ENCODE measurements around the gene USP24.

The USP24 gene

DNA sequence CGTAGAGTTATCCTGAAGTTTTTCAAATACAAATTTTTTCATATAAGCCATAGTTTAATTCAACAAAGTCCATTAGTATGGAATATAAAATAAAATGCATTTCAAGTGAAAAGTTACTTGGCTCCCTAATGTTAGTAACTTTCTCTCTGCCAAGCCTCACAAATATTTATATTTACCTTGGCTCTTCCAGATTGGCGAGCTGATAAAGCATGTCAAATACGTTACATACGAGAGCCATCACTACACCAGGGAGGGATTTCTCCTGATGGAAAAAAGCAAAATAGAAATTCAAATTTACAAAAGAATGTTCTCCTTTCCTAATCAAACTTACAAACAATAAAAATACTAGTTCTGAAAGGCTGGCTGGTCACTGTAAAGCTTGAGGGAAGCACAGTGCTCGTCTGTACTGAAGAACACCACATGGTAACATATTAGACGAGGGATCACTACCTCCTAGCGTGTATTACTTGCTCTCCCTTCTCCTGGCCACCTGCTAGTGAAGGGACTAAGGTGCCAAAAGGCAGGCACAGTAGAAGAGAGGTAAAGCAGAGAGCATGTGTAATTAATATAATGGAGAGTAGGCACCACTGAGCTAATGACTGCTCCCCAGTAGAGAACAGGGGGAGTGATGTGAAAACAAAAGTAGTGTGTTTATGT, 80.9 kb downstream of the USP24 start:
- Histone ChIP-seq H3K9me3 (no peaks in the 10 kb centered on the region), H3K36me3 (peaks cover 87% of the 10 kb centered on the region), H3K27ac (no peak overlapping the region)

DNA sequence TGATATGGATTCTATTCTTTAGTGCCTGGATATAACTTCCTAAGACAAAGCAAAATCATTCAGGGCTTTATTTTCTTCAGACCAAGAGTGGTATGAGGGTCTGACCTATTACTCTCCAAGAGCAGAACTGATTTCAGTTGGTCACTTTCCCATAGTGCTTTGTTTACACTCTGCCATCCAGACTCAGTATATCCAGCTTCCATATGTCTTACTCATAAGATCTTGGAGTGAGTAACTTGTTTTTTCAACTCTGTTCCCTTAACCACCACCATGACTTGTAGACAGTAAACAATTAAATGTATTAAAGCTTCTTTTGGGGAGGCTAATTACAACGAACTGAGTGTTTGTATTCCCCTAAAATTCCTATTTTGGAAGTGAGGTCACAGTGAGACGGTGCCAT, 83.4 kb downstream of the USP24 start:
- TF ChIP-seq, protein P1, sequence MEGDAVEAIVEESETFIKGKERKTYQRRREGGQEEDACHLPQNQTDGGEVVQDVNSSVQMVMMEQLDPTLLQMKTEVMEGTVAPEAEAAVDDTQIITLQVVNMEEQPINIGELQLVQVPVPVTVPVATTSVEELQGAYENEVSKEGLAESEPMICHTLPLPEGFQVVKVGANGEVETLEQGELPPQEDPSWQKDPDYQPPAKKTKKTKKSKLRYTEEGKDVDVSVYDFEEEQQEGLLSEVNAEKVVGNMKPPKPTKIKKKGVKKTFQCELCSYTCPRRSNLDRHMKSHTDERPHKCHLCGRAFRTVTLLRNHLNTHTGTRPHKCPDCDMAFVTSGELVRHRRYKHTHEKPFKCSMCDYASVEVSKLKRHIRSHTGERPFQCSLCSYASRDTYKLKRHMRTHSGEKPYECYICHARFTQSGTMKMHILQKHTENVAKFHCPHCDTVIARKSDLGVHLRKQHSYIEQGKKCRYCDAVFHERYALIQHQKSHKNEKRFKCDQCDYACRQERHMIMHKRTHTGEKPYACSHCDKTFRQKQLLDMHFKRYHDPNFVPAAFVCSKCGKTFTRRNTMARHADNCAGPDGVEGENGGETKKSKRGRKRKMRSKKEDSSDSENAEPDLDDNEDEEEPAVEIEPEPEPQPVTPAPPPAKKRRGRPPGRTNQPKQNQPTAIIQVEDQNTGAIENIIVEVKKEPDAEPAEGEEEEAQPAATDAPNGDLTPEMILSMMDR (IDR thresholded peaks at IDR 0.05) = no peak
- H3K27ac ChIP-seq = no peak overlapping the region
- H3K4me1 ChIP-seq (ENCODE audit: control insufficient read depth in 1 of 2, insufficient read depth in 1 of 2, low read depth in 1 of 2, low read length in 1 of 2) = peaks cover 10% of the 10 kb centered on the region in 2 experiments

More for the DNA sequence above, 80.9 kb downstream of the USP24 start:
- TF ChIP-seq, protein P1 (IDR thresholded peaks at IDR 0.05) = no peak
- Histone ChIP-seq H3K4me3 (ENCODE audit: low read depth in 1 of 2, low read length in 1 of 2) (no peak overlapping the region), H3K4me1 (ENCODE audit: control insufficient read depth in 1 of 2, insufficient read depth in 1 of 2, low read depth in 1 of 2, low read length in 1 of 2) (peaks cover 2 to 4% of the 10 kb centered on the region in 2 experiments), H3K27me3 (no peaks in the 10 kb centered on the region)

DNA sequence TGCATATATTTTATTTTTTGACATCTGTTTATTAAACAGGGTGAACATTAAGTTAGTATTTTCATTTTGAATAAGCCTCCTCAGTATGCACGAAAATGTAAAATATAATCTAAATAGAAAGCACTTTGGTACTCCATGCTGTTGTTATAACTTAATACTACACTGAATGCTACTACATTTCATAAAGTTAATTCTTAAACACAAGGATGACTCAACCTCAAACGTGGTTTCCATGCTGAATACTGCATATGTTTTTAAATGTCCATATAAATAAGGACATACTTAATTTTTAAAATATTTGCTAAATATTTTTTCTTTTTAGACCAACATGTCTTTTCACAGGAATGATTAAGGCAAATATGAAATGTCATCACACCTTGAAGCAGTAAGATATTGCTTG, 83.9 kb downstream of the USP24 start:
- no peaks in the 10 kb centered on the region for H3K9me3 ChIP-seq
- no peaks in the 10 kb centered on the region for H3K27me3 ChIP-seq
- peaks cover 80% of the 10 kb centered on the region for H3K36me3 ChIP-seq
- no peak overlapping the region for H3K4me3 ChIP-seq (ENCODE audit: low read depth in 1 of 2, low read length in 1 of 2)
- H3K27ac ChIP-seq = no peak overlapping the region
- peaks cover 10% of the 10 kb centered on the region in 2 experiments for H3K4me1 ChIP-seq (ENCODE audit: control insufficient read depth in 1 of 2, insufficient read depth in 1 of 2, low read depth in 1 of 2, low read length in 1 of 2)
- TF ChIP-seq, protein P1 (IDR thresholded peaks at IDR 0.05) = no peak

More for the DNA sequence above, 83.4 kb downstream of the USP24 start:
- Histone ChIP-seq H3K27me3 (no peaks in the 10 kb centered on the region), H3K9me3 (no peaks in the 10 kb centered on the region), H3K36me3 (peaks cover 80% of the 10 kb centered on the region), H3K4me3 (ENCODE audit: low read depth in 1 of 2, low read length in 1 of 2) (no peak overlapping the region)

DNA sequence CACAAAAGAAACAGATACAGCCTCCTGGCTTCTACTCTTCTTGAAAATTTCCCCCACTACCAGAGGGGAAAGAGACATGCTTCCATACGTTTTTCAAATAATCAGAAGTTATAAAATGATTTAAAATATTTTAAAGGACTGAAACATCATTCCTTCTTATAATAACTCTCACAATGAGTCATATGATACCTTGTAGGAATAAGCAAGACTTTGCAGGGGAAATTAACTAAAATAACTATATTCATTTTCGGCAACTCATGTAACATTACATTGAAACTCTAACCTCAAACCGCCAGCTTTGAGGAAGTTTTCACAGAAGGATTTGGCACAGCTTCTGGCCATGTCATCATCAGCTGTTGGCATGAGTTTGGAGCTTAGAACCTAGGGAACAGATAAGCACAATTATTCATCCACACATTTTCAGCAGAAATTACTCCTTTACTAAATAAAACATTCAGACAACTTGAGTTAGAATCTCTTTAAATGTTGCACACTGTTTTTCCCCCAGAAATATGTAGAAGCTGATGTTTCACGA, 85.9 kb downstream of the USP24 start:
- TF ChIP-seq, protein P1 (IDR thresholded peaks at IDR 0.05) = no peak
- Histone ChIP-seq H3K27ac (peak overlapping the region; percentile 2), H3K4me1 (ENCODE audit: control insufficient read depth in 1 of 2, insufficient read depth in 1 of 2, low read depth in 1 of 2, low read length in 1 of 2) (peaks cover 10% of the 10 kb centered on the region in 2 experiments), H3K4me3 (ENCODE audit: low read depth in 1 of 2, low read length in 1 of 2) (no peak overlapping the region), H3K27me3 (no peaks in the 10 kb centered on the region), H3K9me3 (no peaks in the 10 kb centered on the region), H3K36me3 (peaks cover 80% of the 10 kb centered on the region)

DNA sequence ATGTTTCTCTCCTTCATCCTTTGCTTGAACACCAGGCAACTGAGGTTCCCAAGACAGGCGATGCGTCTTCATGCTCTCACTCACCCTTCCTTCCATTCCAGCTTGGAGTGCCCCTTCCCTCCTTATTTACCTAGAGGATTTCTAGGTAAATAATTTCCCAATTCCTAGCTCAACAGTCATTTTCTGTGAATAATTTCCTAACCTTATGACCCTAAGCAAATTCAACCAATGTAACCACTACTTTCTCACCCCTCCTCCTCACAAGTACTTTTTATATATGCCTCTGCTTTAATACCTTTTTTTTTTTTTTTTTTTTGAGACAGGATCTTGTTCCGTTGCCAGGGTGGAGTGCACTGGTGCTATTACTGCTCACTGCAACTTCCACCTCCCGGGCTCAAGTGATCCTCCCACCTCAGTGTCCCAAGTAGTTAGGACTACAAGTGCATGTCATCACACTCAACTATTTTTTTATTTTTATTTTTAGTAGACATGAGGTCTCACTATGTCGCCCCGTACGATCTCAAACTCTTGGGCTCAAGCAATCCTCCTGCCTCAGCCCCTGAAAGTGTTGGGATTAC, 86.7 kb downstream of the USP24 start:
- Histone ChIP-seq H3K27ac (peak overlapping the region; percentile 2), H3K4me3 (ENCODE audit: low read depth in 1 of 2, low read length in 1 of 2) (no peak overlapping the region), H3K36me3 (peaks cover 80% of the 10 kb centered on the region), H3K9me3 (no peaks in the 10 kb centered on the region), H3K27me3 (no peaks in the 10 kb centered on the region), H3K4me1 (ENCODE audit: control insufficient read depth in 1 of 2, insufficient read depth in 1 of 2, low read depth in 1 of 2, low read length in 1 of 2) (peaks cover 10% of the 10 kb centered on the region in 2 experiments)
- TF ChIP-seq, protein P1 (IDR thresholded peaks at IDR 0.05) = no peak
